ENCODE measurements around the gene RABGAP1L. TPM values are rescaled to one million over a fixed set of nuclear protein-coding genes. Genes with fewer than 3 reads are reported as not detected.
A peak's percentile ranks its signal among the peaks of the same experiment; 100 is the strongest.

The RABGAP1L gene
- total RNA-seq, 1 experiment from 2014 or later: 43.9 TPM

DNA sequence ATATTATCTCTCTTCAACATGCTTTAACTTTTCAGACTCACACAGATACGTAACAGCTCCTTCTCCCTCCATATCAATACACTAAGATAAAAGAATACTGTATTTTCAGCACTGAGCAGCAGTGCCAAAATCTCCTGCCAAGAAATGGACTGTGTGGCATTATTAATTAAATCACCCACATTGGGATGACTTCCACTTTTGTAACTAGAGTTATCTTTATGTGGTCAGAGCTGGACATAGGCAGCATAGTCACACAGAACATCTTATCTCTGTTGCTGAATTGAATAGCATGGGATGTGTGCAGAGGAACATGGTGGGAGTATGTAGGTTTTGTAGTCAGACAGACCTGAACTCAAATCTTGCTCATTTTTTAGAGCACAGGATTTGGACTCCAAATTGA lies 799.1 kb downstream of the RABGAP1L start:
- DNase-seq (ENCODE audit: low spot score): no peak

- DNase-seq (ENCODE audit: low spot score): no peak
Observed at GRCh38 chr1:174960362-174960761, 801.0 kb downstream of the RABGAP1L start.

DNA sequence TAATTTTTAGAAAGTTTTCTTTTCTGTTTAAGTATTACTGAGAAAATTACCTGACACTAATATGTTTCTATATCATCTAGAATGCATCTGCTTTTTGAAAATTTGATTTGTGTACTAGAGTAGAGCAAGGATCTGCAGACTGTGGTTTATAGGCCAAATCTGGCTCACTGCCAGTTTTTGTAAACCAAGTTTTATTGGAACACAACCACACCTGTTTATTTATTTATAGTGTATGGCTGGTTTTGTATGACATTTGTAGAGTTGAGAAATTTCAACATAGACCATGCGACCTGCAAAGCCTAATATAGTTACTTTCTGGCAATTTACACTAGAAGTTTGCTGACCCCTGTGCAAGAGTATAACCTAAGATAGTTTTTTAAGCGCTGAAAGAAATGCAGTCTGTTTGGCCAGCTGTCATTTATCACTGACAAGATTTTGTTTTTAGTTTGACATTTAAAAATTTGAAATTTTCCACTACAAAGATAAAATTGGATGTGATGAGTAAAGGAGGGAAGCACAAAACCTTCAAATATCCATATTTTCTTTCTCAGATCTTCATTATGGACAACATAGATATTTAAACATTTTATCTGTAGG lies 804.3 kb downstream of the RABGAP1L start:
- DNase-seq (ENCODE audit: low spot score): no peak

GRCh38 chr1:174964261-174964971 lies 805.1 kb downstream of the RABGAP1L start:
- DNase-seq (ENCODE audit: low spot score): no peak

DNA sequence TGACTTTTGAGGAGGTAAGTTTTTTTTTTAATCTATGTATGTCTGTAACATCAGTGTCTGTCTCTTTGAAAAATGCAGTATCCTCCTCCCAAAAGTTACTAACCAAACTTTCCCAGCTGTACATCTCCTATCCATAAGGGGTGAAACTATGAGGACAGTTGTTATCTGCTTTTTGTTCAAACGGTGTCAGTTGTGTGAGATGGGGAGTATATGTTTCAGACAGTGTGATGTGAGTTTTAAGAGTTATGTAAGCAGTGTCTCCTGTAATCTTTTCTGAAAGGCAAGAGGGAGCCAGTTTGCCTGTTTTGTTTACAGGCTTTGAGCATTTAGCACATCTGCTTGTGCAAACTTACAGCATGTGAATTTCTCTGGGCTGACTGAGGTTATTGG lies 805.6 kb downstream of the RABGAP1L start:
- DNase-seq (ENCODE audit: low spot score): no peak

GRCh38 chr1:174965362-174966007 lies 806.2 kb downstream of the RABGAP1L start:
- no peak for DNase-seq (ENCODE audit: low spot score)

DNA sequence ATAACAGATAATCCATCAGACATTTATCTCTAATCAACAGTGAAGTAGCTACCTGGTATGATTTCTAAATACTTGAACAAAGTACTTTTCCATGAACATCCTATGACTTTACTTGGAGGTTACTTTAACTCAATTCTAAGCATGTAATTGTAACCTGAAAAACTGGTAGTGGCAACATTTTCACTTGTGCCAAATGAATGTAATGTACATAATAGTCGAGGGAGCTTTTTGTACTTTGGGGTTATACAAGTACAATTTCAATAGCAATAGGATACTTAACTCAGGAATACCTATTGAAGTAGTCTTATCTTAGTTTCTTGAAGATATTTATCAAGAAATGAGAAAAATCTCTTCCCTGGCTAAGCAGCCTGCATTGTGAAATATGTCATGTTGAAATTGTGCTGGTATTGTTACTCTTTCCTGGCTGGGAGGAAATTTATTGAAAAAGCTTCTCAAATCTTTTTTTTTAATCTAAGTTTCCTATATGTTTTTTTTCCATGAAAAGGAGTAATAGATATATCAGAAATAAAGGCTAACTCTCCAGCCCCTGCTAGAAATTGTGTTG lies 806.8 kb downstream of the RABGAP1L start:
- no peak for DNase-seq (ENCODE audit: low spot score)

DNA sequence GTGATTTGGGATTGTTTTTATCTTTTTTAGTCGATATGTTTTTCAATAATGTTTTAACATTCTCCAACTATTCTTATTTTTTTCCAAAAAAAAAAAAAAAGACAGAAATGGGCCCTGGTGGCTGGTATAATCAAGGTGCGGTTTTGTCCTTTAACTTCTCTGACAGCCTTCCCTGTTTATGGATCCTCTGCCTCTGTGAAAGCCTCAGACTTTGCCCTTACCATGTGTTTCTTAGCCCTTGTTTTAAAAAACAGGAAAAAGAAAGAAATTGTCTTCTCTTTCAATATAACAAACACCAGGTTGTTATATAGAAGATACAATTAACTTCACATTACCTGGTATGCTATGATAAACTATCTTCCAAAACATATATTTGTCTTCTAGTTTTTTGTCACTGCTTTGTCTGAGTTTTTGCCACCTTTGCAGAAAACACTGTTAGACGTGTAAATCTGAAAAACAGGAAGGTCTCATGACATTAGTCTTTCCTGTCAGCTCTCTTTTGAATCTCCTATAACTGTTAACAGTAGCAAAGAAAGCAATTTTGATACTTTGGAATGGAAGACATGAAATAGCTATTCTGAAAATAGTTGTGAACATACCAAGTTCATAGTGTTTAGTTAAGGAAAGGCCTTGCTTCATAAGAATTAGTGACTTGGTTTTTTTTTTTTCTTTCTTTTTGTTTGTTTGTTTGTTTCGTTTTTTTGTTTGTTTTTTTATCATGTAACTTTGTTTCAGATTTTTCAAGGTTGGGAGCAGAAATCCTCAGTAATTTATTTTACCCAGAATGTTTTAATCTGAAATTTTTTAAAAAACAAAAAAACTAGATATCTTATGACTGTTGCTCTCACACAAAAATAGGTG lies 808.8 kb downstream of the RABGAP1L start:
- DNase-seq (ENCODE audit: low spot score): no peak

GRCh38 chr1:174968750-174969244 lies 809.5 kb downstream of the RABGAP1L start:
- DNase-seq (ENCODE audit: low spot score): peak; percentile 85

GRCh38 chr1:174969977-174970376 lies 810.7 kb downstream of the RABGAP1L start:
- DNase-seq (ENCODE audit: low spot score): no peak

DNA sequence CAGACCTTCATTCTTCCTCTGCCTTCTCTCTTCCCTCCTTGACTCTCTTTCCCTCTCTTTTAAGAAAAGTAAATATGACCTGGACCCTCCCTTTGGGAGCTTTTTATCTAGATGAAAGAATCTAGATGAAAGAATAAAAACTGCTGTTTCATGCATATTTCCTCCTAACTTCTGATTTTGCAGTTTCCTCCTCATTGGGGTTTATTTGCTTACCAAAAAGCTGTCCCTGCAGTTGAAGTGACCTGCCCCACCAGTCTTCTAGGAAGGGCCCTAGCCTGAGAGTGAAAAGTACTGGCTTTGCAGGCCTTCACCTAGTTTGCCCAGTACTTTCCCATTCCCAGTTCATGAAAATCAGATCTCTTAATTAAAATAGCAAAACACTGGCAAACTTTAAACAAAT lies 812.1 kb downstream of the RABGAP1L start:
- no peak for DNase-seq (ENCODE audit: low spot score)

- DNase-seq (ENCODE audit: low spot score): no peak
Observed at GRCh38 chr1:174971902-174972301, 812.6 kb downstream of the RABGAP1L start.

- no peak for DNase-seq (ENCODE audit: low spot score)
Observed at GRCh38 chr1:174974711-174975119, 815.4 kb downstream of the RABGAP1L start.

DNA sequence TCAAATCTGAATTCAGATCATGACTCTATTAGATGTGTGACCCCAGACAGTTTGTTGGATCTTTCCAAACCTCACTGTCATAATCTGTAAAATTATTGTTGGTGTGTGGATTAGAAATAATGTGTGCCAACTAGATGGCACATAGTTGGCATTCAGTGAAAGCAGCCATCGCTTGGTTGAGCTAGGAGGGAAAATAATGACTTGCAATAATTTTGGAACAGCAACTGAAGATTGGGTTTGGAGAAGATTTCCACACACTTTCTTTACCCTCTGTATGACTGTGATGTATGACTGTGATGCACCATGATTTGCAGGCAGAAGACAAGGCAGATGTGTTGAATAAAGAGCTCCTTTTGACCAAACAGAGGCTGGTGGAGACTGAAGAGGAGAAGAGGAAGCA lies 816.4 kb downstream of the RABGAP1L start:
- DNase-seq (ENCODE audit: low spot score): no peak

- peak; percentile 56 for DNase-seq (ENCODE audit: low spot score)
Observed at GRCh38 chr1:174976436-174977108, 817.3 kb downstream of the RABGAP1L start.

- peak; percentile 55 for DNase-seq (ENCODE audit: low spot score)
Observed at GRCh38 chr1:174982971-174983689, 823.8 kb downstream of the RABGAP1L start.

- DNase-seq (ENCODE audit: low spot score): no peak
Observed at GRCh38 chr1:174984952-174985351, 825.6 kb downstream of the RABGAP1L start.

- DNase-seq (ENCODE audit: low spot score): no peak
Observed at GRCh38 chr1:174988539-174988938, 829.2 kb downstream of the RABGAP1L start.

DNA sequence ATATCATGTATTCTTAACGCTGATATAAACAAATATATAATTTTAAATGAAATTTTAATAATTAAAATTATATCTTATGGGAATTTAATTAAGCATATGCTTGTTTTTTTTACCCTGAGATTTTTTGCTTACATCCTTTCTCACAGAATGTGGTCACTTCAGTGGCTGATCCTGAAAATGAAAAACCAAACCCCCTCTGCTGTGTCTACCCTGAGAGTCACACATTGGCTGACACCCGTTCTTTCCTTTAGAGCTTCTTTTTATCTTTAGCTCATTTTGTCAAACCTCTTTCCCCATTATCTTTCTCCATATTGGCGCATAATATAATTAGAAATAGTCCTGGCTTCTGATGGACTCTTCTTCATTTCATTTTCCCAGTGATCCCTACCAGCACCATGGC lies 829.7 kb downstream of the RABGAP1L start:
- no peak for DNase-seq (ENCODE audit: low spot score)

DNA sequence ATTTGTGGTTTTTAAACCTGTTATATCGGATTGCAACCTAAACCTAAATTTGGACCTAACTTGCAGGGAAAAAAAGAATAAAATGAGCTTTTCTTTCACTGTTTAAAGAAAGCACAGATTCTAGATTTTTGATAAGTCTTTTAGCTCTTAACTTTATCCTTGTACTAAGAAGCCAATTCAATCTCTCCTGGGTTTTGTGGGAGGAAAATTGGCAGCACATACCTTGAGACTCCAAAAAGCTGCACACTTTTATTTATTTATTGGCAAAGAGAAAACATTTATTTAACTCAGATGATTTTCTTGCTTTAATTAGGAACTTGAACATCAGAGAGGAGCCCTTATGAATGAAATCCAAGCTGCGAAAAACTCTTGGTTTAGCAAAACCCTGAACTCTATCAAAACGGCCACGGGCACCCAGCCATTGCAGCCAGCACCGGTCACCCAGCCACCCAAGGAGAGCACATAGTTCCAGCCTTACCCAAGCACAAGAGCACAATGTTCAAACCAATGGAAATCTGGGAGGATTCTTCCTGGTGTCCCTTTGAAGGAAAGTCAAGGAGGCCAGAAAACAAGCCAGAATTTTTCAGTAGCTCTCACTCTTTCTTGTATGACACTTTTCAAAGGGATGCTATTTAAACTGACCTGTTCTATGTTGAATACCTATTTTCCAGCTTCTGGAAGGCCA lies 830.4 kb downstream of the RABGAP1L start:
- no peak for DNase-seq (ENCODE audit: low spot score)
